GM12874 (cell line): Measurements from ENCODE around the gene DCST2.

Source experiments
- TF ChIP-seq, protein P1 (sequence below): IDR thresholded peaks from 2 replicates; pipeline ENCODE4 v1.5.1; 2011; ENCODE audit warnings: low read depth, mild to moderate bottlenecking, control low read depth, low read length, moderate library complexity; ENCODE audit not compliant: insufficient read depth

Gene DCST2

DNA sequence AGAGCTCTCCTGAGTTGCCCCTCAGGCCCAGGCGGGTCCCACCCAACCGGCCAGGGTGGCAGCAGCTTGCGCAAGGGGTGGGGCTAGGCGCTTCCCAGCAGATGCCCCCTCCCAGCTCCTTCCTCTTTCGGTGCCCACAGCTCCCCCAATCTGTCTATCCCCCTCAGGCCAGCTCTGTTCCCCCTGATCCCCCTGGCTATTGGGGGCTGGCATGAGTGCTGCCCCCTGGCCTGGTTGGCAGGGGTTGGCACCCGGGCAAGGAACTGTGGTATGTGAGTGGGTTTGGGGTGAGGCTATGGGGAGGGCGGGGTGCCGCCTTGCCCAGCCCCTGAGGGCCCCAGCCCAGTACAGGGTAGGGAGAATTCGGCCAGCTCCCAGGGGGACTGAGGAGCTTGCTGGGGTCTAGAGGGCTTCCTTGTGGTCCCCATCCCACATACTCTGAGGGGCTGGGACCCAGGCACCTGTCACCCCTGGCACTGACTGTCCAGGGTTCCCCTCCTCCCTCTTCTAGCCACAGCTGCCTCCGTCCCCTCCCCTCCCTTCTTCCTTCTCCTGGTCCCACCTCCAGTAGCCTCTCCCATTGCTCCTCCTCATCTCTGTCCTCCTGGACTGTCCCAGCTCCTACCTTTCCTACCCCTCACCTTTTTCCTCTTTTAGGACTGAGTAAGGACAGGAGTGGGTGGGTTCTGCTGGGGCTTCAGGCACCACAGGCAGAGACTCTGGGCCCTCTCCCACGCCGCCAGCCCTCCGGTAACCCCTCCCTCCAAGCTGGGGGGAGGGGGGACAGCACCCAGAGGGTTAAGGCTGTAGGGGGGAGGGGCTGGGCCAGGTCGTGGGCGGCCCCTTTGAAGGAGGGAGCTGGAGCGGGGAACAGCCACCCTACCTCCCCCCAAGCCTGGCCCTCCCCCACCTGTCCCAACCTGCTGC, 25.3 kb downstream of the DCST2 start:
- TF ChIP-seq, protein P1, sequence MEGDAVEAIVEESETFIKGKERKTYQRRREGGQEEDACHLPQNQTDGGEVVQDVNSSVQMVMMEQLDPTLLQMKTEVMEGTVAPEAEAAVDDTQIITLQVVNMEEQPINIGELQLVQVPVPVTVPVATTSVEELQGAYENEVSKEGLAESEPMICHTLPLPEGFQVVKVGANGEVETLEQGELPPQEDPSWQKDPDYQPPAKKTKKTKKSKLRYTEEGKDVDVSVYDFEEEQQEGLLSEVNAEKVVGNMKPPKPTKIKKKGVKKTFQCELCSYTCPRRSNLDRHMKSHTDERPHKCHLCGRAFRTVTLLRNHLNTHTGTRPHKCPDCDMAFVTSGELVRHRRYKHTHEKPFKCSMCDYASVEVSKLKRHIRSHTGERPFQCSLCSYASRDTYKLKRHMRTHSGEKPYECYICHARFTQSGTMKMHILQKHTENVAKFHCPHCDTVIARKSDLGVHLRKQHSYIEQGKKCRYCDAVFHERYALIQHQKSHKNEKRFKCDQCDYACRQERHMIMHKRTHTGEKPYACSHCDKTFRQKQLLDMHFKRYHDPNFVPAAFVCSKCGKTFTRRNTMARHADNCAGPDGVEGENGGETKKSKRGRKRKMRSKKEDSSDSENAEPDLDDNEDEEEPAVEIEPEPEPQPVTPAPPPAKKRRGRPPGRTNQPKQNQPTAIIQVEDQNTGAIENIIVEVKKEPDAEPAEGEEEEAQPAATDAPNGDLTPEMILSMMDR: no peak

DNA sequence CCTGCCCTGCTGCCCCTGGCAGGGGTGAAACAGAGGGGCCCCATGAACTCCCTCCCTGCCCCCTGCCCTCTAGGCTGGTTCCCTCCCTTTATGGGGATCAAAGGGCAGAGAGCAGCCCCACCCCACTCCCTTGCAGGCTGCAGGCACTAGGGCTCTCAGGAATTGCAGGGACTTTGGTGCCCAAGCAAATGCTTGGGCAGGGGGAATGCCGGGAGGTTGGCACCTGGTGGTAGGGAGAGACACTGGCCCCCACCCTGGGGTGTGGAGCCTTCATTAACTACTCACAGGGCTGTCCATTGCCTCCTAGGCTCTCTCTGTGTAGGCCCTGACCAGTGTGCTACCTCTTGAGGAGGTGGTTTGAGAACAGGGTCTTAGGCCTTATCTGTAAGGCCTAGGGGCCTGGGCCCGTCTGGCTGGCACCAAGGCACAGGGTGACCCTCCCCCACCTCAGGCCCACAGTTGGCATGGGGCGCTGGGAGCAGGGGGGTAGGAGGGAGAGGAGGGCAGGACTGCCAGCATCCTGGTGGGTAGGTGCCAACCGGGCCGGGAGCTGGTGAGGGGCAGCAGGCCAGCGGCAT, 26.2 kb downstream of the DCST2 start:
- TF ChIP-seq, protein P1: no peak

DNA sequence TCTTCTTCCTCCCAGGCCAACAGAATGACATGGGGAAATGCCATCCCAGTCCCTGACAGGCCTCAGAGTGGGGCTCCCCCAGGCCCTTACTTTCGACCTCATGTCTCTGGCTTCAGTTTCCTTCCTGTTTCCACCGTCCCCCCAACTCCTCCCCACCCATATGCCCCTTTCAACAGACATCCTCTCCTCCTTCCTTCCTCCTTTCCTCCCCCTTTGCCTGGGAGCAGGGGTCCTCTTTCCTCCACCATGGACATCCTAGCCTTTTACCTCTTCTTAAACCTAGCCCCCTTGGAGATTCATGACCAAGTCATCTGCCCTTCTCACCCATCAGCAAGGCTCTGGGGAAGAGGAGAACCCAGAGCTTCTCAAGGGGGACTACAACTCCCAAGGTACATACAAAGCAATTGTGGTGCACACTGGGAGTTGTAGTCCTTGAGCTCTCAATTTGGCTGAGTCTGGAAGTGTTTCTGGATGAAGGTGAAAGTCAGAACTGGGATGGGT, 26.9 kb downstream of the DCST2 start:
- TF ChIP-seq, protein P1: no peak

DNA sequence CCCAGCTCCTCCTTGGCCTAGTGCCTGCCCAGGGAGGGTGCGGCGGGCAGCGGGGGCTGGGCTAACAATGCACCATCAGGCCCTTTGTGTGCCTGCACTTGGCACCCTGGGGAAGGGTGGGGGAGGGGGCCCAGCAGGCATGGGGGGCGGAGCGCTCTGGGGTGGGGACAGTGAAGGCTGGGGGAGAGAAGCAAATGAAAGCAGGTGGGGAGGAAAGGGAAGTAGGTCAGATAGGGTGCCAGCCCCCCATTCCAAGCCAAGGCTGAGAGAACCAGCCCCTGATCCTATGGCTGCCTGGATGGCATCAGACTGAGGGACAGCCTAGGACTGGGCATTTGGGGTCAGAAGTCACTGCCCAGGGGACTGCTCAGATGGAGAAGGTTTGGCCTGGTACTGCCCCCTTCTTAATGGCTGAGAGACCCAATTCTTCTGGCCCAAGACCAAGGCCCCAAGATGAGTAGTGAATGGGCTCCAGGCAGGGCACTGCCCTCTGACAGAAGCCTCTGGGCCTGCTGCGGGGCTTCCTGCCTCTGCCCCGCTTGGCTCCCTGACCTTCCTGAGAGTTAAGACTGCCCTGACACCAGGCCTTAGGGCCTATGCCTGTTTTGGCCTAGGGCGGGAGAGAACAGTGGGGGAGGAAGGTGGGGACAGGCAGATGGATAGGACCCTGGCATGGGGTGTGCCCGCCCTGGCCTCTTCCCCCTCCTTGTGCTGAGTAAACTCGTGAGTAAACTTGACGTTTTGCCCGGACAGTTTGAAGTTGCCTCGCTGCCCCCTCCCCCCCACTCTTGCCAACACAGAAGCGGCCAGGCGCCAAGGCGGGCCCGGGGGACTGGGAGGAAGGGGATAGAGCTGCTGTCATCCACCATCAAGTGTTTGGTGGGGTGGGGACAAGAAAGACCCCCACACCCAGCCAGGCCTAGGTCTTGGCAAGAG, 28.2 kb downstream of the DCST2 start:
- TF ChIP-seq, protein P1: no peak

DNA sequence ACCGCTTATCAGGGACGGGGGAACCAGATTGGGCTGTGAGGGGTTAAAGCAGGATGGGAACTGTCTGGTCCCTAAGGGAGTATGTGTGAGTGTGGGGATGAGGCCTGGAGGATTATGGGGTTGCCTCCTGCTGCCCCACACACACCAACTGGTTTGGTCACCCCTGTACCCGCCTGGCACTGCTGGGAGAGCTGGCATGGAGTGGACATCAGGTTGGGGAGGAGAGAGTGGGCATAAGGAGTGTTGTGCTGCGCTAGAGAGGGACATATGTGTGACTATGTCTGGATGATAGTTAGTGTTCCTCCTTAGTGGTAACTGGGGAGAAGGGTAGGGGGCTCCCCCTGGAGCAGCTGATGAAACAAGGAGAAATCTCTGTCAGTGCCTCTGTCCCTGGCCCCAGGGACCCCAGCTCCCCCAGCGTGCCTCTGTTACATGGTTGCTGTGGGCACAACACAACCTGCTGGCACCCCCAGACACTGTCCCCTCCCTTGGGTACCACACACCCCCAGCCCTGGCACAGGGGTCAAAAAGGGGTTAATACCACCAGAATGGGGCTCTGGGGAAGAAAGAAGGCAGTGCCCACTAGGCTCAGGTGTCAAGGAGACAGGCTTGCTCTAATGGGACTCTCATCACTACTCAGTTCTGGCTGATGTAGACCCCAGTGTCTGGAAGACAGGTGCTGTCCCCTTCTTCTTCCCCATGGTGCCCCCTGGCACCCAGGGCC, 29.1 kb downstream of the DCST2 start:
- TF ChIP-seq, protein P1: no peak

DNA sequence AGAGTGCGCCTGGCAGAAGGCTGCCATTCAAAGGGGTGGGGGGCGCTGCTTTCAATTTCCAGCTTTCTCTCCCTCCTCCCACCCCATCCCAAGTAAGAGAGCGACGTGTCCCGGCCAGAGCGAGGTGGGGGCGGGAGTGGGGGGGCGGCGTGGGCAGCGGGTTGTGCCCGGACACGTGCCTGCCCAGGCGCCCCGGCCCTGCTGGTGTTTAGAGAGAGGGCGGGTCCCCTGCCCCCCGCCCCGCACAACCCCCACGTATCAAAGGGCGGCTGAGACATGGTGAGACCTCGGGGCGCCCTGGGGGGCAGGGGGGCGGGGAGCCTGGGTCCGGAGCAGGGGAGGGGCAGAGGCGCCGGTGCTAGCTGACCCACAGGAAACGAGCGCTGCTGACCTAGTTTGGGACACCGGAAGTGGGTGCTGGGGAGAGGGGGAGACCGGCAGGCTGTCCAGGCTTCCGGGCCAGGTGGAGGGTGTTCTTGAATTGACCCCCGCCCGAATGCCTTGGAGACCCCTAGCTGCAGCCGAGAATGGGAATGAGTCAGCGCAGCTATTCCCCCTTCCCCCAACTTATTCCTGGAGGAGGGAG, 29.7 kb downstream of the DCST2 start:
- TF ChIP-seq, protein P1: no peak
